HG02588 (cell line): ENCODE data around the gene CTRL.
"Not testable (repeated sequence)": the region's sequence is repeated elsewhere in the genome, so short reads cannot be mapped to it uniquely, and the experiment has no call there.

Source experiments
- ATAC-seq: cut with Tn5 transposase; IDR thresholded peaks from one replicate; pipeline ENCODE4 v1.9.1; 2021; ENCODE audit warnings: mild to moderate bottlenecking, moderate library complexity; ENCODE audit not compliant: unreplicated experiment

CTRL gene

DNA sequence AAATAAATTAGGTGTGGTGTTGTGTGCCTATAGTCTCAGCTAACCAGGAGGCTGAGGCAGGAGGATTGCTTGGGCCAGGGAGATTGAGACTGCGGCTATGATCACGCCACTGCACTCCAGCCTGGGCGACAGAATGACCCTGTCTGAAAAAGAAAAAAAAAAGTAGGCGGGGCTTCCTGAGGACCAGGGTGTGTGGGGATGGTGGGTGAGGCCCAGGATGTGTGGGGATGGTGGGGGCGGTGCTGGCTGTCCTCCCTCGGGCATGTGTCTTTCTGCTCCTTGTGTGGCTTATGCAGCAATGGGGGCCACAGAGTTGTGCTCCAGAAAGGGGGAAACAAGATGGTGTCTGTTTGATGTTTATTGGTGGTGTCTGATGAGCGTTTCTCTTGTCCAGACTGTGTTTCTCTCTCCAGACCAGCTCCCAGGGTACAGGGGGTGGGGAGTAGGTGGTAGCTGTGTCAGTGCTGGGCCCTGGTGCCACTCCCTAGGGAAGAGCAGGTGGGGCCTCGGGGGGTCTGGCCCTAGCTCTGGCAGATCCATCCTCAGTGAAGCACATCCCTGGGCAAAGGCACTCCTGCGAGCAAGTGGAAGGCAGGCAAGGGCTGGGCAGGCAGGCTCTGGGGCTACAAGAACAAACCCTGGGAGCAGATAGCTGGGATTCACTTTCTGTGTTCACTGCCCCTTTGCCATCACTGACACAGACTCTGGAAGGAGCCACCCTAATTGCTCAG is 10.0 kb upstream of the CTRL start:
- ATAC-seq: no peak

DNA sequence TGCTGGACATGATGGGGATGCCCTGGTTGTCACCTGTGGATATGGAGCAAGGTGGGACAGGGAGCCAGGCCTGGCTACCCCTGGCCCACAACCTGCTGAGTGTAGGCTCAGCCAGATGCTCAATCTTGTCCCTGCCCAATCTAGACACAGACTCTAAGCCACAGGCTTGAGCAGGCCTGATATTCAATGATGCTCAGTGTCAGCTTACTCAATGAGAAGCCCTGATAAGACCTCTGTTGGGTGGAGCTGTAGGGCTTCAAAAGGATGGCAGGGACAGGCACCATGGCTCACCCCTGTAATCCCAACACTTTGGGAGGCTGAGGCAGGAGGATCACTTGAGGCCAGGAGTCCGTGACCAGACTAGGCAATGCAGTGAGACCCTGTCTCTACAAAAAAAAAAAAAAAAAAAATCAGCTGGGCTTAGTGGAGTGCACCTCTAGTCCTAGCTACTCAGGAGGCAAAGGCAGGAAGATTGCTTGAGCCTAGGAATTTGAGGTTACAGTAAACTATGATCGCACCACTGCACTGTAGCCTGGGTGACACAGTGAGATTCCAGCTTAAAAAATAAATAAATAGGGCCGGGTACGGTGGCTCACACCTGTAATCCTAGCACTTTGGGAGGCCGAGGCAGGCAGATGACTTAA is 8.9 kb upstream of the CTRL start:
- no peak for ATAC-seq

DNA sequence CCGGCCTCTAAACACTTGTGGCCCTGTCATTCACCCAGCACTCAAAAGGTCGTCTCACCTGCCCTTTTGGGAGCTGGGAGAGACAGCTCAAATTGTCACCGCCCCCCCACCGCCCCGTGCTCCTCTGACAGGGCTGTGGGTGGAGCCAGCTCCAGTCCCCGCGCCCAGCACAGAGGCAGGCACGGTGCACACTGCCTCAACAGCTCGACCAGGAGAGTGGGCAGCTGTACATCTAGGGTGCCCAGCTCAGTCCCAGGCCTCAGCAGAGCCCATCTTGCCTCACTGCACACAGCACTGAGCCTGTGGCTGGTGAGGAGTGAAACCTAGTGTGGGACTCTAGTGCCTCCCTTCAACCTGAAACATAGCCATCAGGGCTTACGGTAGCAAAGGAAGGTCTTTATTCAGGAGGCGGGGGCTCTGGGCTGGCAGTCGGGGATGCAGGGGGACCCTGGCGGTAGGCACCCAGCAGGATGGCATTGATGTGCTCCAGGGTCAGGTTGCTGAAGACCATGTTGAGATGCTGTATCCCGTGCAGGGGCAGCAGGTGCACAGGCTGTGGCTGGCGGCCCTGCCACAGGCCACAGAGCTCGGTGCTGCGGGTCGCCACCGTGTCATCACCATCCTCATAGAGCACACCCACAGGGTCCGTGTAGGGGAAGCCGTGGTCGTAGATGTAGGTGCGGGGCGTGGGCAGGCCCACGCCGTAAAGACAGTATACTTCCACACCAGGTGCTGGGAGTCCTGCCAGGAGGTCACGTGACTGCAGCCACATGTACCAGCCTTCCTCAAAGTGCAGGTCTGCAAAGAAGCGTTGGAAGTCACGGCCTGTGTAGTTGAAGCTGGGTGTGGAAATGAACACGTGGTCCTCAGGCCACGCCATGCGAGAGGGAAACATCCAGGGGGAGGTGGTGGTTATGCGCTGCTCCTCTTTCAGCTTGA is 8.1 kb upstream of the CTRL start:
- no peak for ATAC-seq

DNA sequence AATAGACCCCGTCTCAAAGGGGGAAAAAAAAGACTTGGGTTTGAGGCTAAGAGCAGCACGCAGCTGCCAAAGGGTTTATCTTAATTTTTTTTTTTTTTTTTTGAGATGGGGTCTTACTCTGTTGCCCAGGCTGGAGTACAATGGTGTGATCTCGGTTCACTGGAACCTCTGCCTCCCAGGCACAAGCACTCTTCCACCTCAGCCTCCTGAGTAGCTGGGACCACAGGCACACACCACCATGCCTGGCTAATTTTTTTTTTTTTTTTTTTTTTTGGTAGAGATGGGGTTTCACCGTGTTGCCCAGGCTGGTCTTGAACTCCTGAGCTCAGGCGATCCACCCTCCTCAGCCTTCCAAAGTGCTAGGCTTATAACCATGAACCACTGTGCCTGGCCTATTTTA is 6.1 kb upstream of the CTRL start:
- ATAC-seq: not testable (repeated sequence)

DNA sequence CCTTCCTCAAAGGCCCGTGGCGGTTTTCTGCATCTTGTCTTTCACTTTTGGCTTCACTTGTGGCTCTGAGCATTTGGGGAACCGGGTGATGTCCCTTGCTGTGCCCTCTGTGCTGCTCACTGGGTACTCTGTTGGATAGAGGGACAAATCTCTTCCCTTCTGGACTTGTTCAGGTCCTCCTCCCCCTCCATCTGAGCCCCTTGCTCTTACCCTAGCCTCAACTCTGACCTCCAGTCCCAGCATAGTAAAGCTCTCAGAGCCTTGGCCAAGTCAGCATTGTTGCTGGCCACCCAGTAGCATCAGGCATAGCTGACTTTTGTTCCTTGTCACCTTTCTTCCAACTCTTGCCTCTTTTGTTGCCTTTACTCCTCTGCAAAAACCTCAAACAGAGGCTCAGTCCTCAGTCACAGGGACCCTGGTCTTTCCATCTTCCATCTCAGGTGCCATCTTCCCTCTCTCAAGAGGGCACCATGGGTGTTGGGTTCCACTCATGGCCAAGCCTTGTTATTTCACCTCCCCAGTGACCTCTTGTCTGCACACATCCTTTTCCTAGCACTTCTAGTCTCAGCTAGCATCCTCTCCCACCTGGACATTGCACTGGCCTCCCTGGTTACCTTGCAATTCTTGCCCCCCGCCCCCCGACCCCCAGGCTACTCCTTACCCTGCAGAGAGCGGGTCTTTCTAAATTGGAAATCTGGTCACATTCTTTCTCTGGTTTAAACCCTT is 5.4 kb upstream of the CTRL start:
- peak; percentile 57 for ATAC-seq

DNA sequence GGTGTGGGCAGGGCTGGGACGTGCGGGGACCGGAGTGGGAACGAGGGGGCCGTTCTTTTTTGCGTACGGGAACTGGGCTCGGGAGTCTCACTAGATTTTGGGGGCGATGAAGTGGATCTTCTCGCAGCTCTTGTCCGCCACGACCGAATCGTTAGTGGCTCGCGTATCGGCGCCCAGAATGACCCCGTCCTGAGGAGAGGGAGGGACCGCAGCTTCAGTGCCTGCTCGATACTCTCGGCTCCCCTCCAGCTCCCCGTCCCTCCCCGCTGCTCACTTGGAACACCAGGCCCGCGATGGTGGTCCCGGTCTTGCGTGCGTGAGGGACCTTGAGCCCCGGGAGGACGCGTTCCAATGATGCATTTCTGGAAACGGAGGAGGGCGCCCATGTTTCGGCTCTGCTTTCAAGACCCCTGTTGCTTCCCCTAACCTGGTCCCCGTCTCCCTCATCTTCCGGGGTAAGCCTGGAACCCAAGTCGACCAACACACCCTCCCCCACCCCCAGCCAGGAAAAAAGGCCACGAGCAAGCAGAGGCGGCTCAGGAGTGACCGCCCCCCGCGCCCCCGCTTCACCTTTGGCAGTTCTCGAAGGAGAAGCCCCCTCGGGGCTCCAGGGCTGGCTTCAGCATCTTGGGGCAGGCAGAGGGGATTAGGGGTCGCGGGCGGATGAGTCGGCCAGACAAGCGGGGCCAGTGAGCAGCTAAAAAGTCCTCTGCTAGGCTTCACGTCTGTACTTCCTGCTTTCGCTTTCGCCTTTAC is 4.6 kb upstream of the CTRL start, which contains the start of gene PSMB10:
TSS of gene PSMB10 (minus strand) at position 727 of the 756 bp plus-strand sequence. CDS start at position 626, 101 bp downstream.
- ATAC-seq: no peak

DNA sequence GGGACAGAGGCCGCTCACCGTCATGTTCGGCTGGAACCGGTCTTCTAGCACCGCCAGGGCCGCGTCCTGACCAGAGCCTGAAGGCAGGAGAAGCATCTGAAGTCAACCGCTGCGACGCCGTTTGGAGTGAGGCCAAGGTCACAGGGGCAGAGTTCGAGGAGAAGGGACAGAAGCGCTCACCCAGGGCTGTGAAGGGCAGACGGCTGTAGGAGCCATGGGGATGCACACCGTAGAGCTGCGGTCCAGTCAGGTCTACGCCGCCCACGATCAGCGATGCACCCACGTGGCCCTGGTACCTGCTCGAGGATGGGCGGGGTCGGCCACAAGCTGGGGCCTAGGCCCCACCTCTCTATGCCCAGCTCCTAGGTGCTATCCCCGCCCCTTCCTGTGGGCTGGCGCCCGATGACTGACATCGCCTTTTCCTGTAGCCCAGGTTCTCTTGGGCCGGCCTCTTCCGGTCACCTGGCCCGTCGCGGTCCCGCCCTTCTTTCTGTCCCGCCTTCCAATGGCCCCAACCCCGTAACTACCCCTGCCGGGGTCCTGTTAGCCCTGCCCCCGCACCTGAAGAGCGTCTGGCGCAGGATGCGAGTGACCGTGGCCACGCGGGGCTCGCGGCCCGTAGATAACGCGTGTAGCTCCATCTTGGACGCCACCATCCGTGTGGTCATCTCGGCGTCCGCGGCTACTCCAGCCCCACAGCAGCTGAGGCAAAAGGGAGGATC is 3.9 kb upstream of the CTRL start:
- ATAC-seq: peak; percentile 77

DNA sequence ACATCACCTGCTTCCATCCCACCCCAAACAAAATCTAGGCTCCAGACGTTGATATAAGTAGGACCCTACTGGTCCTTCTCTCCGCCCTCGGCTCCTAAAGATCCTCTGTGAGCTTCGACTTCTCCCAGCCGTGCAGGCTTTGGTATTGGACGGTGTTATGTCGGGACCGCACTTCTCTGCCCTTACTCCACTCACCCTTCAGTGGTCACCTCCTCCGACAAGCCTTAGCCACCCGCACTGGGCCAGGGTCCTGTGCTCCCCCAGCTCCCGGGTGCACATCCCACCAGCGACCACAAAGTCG is 3.4 kb upstream of the CTRL start:
- ATAC-seq: no peak

DNA sequence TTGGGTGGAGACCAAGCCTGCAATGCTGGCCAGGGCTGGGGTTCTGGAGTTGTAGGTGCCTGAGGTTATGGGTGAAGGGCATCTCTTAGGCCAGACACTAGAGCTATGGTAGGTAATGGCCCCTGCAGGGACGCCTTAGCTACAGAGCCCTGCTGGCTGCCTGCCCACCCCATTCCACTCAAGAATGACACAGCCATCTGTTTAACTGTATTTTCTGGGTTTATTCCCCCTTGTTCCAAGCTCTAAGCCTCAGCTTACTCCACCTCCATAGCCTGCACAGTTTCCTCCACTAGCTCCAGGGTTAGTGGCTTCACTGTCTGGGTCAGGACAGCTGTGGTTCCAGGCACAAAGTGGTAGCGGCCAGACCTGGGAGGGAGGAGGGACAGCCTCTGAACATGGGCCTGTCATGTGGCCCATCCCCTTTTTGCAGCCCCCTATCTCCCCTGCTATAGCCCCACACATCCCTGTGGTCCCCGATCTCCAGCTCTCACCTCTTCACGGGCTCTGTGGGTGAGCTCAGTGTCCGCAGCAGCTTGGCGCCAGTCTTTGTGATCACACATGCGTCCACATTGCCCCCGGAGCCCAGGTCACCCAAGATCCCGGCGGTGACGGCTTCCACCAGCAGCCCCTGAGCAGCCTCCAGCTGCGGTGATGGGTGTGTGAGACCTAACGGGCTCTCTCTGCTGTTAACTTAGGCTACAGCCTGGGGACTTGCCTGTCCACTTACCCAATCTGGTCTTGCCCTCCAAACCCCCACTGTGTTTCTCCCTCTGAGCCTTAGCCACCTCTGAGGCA is 2.8 kb upstream of the CTRL start:
- ATAC-seq: no peak

DNA sequence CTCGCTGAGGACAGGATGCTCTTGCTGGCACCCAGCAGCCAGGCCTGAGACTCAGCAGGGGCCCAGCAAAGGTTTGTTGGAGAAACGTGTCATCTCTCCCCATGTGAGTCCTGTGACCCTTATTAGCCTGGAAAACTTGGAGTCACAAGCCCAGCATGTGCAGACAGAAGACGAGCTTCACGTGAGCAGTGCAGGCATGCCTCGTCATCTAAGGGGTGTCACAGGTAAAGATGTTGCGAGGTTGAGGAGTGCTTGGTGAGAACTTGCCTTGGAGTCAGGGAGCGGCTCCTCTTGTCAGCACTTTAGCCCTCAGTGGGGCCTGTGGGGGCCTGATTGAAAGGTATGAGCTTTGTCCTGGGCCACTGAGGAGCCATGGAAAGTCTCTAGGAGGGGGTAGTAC is 2.1 kb upstream of the CTRL start:
- no peak for ATAC-seq

DNA sequence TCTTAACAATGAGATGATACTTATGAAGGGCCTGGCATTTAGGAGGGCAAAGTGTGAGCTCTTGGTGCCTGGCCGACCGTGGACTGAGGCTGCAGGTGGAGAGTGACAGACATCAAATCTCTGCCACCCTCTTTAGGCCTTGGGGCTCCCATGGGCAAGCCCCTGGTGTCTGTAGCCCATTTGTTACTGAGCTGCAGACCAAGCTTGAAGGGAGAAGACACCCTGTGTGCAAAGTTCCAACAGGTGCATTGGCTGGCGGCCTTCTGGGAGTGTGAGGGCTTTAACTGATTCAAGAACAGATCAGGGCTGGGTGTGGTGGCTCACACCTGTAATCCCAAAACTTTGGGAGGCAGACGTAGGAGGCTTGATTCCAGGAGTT is 789 bp upstream of the CTRL start:
- ATAC-seq: no peak

DNA sequence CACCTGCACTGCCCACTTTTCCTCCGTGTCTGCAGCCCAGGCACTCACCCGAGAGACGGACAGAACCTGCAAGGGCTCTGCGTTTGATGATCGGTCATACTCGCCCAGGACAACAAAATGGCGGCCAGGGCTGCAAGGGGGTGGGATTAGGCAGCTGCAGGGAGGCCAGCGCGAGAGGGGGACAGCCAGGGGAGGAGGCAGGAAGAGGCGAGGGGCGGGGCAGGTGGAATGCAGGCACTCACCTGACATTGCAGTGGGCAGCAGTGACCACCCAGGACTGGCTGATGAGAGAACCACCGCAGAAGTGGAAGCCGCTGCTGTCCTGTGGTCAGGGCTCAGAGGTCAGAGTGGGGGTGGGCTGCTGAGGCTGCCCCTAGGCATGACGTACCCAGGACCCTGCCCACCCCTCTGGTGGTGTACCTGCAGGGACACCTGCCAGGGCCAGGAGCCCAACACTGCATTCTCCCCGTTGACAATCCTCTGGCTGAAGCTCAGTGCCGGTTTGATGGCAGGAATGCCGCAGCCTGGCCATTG is 917 bp downstream of the CTRL start:
- no peak for ATAC-seq

DNA sequence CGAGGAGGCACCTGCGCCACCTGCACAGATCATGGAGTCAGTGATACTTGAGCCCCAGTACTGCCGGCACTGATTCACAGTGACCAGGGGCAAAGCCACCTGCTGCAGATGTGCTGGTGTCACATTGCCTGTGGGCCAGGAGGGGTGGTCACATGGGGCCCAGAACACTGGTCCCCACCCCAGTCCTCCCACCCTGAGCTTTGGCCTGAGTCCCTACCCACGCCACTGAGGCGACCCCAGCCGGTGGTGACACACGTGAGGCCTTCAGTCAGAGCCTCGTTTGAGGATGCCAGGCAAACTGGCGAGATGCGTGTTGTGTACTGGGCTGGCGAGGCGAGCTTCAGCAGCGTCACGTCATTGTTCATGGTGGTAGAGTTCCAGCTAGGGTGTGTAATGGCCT is 1.5 kb downstream of the CTRL start:
- no peak for ATAC-seq

DNA sequence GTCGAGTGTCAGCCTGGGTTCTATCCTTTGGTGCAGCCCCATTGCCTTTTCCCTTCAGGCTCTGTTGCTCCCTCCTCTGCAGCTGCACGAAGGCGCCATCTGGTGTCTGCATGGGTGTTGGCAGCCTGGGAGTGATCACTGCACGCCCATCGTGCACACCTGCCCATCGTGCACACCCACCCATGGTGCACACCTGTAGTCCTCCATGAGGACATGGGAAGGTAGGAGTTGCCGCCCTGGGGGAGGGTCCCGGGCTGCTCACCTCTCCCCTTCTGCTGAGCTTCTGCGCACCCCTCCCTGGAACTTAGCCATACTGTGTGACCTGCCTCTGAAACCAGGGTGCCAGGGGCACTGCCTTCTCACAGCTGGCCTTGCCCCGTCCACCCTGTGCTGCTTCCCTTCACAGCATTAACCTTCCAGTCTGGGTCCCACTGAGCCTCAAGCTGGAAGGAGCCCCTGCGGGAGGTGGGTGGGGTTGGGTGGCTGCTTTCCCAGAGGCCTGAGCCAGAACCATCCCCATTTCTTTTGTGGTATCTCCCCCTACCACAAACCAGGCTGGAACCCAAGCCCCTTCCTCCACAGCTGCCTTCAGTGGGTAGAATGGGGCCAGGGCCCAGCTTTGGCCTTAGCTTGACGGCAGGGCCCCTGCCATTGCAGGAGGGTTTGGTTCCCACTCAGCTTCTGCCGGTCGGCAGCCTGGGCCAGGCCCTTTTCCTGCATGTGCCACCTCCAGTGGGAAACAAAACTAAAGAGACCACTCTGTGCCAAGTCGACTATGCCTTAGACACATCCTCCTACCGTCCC is 2.9 kb downstream of the CTRL start:
- no peak for ATAC-seq

DNA sequence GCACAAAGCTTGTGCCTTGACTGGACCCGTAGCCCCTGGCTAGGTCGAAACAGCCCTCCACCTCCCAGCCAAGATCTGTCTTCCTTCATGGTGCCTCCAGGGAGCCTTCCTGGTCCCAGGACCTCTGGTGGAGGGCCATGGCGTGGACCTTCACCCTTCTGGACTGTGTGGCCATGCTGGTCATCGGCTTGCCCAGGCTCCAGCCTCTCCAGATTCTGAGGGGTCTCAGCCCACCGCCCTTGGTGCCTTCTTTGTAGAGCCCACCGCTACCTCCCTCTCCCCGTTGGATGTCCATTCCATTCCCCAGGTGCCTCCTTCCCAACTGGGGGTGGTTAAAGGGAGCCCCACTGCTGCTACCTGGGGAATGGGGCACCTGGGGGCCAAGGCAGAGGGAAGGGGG is 3.5 kb downstream of the CTRL start:
- no peak for ATAC-seq

DNA sequence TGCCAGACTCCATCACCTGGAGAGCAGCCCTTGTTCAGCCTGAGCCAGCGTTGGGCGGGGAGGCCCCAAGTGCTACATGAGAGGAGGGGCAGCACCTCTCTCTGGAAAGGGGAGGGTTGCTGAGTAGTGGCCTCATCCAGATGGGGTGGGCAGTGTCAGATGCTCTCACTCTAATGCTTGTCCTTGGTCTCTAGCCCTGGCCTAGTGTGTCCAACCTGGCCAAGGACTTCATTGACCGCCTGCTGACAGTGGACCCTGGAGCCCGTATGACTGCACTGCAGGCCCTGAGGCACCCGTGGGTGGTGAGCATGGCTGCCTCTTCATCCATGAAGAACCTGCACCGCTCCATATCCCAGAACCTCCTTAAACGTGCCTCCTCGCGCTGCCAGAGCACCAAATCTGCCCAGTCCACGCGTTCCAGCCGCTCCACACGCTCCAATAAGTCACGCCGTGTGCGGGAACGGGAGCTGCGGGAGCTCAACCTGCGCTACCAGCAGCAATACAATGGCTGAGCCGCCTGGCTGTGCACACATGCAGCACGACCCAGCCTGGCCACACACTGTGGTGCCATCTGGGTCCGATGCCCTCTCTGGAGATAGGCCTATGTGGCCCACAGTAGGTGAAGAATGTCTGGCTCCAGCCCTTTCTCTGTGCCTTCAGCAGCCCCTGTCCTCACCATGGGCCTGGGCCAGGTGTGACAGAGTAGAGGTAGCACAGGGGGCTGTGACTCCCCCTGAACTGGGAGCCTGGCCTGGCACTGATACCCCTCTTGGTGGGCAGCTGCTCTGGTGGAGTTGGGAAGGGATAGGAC is 4.3 kb downstream of the CTRL start:
- no peak for ATAC-seq

DNA sequence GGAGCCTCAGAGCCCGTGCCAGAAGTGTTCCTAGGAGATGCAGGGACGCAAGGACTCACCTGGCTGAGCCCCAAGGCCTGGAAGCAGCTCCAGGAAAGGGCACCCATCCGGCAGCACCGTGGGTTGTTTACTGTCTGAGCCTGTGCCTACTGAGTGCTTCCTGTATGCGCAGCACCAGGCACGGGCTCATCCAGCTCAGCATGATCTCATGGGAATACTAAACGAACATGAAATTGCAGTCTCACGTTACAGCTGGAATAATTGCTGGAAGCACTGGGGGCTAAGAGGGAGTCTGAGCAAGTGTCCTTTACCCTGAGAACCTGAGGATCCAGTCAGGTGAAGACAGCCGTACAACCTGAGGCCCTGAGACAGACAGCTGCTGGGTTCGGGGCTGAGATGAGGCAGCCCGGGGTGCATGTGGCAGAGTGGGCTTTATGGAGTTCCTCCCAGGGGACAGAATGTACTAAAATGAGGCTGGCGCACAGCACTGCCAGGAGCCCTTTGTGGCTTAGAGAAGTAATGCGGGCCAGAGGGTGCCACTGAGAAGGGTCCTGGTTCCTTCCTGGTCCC is 5.4 kb downstream of the CTRL start:
- ATAC-seq: no peak
